GM12891 (cell line): ENCODE data around the gene AFF3.

Experiments used
- DNase-seq: peaks from one replicate; pipeline ENCODE4 v3.0.0; 2011; ENCODE audit warnings: low spot score; ENCODE audit not compliant: insufficient read length
- FAIRE-seq: peaks from 2 replicates; lab custom pipeline; 2011; peaks lifted over from hg19 to GRCh38; lab: Jason Lieb, UNC
- PAX5 ChIP-seq: IDR thresholded peaks from 2 replicates; pipeline ENCODE4 v1.6.1; 2011; ENCODE audit warnings: low read length, moderate library complexity, mild to moderate bottlenecking; ENCODE audit not compliant: insufficient read depth, severe bottlenecking
- POLR2A ChIP-seq: IDR thresholded peaks from 2 replicates; pipeline ENCODE4 v1.6.1; 2011; ENCODE audit warnings: low read depth, low read length, control low read depth
- POLR2AphosphoS5 ChIP-seq: IDR thresholded peaks from 2 replicates; pipeline ENCODE4 v1.6.1; 2011; ENCODE audit warnings: low read depth, low read length, control low read depth
- POU2F2 ChIP-seq: IDR thresholded peaks from 2 replicates; pipeline ENCODE4 v1.6.1; 2011; ENCODE audit warnings: low read depth, mild to moderate bottlenecking, control low read depth, low read length, moderate library complexity
- SPI1 ChIP-seq: IDR thresholded peaks from 2 replicates; pipeline ENCODE4 v1.6.1; 2011; ENCODE audit warnings: low read depth, low read length, control low read depth
- TAF1 ChIP-seq: IDR thresholded peaks from 2 replicates; pipeline ENCODE4 v1.6.1; 2011; ENCODE audit warnings: low read depth, low read length, control low read depth

The AFF3 gene

GRCh38 chr2:99613980-99614379, 528.4 kb downstream of the AFF3 start:
- FAIRE-seq (no peak), DNase-seq (no peak)
- TF ChIP-seq PAX5 = no peak
- no peak for TF ChIP-seq POLR2AphosphoS5
- no peak for TF ChIP-seq TAF1
- no peak for TF ChIP-seq SPI1
- no peak for TF ChIP-seq POU2F2
- TF ChIP-seq POLR2A = no peak

- FAIRE-seq (no peak), DNase-seq (no peak)
- no peak for TF ChIP-seq SPI1
- no peak for TF ChIP-seq POLR2AphosphoS5
- TF ChIP-seq POU2F2 = no peak
- no peak for TF ChIP-seq POLR2A
- TF ChIP-seq TAF1 = no peak
- no peak for TF ChIP-seq PAX5
Measured at GRCh38 chr2:99611786-99612185, 530.6 kb downstream of the AFF3 start.

DNA sequence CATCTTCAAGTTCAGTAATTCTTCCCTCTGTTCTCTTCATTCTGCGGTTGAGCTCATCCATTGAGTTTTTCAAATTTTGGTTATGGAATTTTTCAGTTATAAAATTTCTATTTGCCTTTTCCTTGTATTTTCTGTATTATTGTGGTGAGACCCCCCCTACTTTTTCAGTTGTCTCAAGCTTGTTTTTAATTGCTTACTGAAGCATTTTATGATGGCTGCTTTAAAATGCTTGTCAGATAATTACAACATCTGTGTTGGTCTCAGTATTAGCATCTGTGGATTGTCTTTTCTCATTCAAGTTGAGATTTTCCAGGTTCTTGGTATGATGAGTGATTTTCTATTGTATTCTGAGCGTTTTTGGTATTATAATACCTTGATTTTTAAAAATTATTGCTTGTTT, 531.4 kb downstream of the AFF3 start:
- TF ChIP-seq POLR2A = no peak
- TF ChIP-seq POLR2AphosphoS5 = no peak
- TF ChIP-seq SPI1 = no peak
- no peak for TF ChIP-seq PAX5
- no peak for TF ChIP-seq TAF1
- TF ChIP-seq POU2F2 = no peak
- FAIRE-seq (no peak), DNase-seq (no peak)

DNA sequence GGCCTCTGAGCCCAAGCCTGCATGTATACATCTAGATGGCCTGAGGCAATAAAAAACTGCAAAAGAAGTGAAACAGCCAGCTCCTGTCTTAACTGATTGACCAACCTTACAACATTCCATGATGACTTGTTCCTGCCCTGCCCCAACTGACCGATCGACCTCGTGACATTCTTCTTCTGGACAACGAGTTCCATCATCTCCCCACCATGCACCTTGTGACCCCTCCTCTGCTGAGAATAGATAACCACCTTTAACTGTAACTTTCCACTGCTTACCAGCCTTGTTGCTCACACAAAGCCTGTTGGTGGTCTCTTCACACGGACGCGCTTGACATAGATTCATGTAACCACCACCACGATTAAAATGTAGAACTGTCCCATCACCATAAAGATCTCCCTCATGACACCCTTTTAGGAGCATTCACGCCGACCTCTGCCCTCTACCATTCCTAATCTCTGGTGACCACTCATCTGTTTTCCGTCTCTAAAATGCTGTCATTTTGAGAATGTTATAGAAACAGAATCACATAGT, 532.5 kb downstream of the AFF3 start:
- TF ChIP-seq POU2F2 = no peak
- no peak for TF ChIP-seq POLR2A
- TF ChIP-seq PAX5 = no peak
- no peak for TF ChIP-seq SPI1
- no peak for TF ChIP-seq POLR2AphosphoS5
- no peak for TF ChIP-seq TAF1
- DNase-seq (no peak), FAIRE-seq (no peak)

GRCh38 chr2:99608861-99609260, 533.5 kb downstream of the AFF3 start:
- FAIRE-seq (no peak), DNase-seq (no peak)
- TF ChIP-seq PAX5 (no peak), POU2F2 (no peak), POLR2AphosphoS5 (no peak), POLR2A (no peak), SPI1 (peak; percentile 73), TAF1 (no peak)

GRCh38 chr2:99607861-99608491, 534.4 kb downstream of the AFF3 start:
- FAIRE-seq = no peak
- TF ChIP-seq SPI1 (no peak), POU2F2 (no peak), TAF1 (no peak), POLR2A (no peak)
- DNase-seq = no peak

GRCh38 chr2:99607454-99607853, 534.9 kb downstream of the AFF3 start:
- FAIRE-seq (no peak), DNase-seq (no peak)
- no peak for TF ChIP-seq TAF1
- TF ChIP-seq POLR2AphosphoS5 = no peak
- TF ChIP-seq SPI1 = no peak
- no peak for TF ChIP-seq PAX5
- no peak for TF ChIP-seq POU2F2
- TF ChIP-seq POLR2A = no peak

- DNase-seq (no peak), FAIRE-seq (no peak)
- TF ChIP-seq SPI1 (no peak), POLR2AphosphoS5 (no peak)
Measured at GRCh38 chr2:99605036-99605435, 537.4 kb downstream of the AFF3 start.

- FAIRE-seq (no peak), DNase-seq (no peak)
- TF ChIP-seq TAF1 (no peak), POLR2AphosphoS5 (no peak), PAX5 (no peak), POU2F2 (no peak), POLR2A (no peak), SPI1 (no peak)
Measured at GRCh38 chr2:99602476-99602875, 539.9 kb downstream of the AFF3 start.

GRCh38 chr2:99600981-99601651, 541.3 kb downstream of the AFF3 start:
- DNase-seq (no peak), FAIRE-seq (no peak)
- TF ChIP-seq PAX5 (no peak), TAF1 (no peak), POU2F2 (no peak), SPI1 (no peak), POLR2A (no peak), POLR2AphosphoS5 (no peak)

GRCh38 chr2:99598441-99598840, 543.9 kb downstream of the AFF3 start:
- TF ChIP-seq TAF1 (no peak), PAX5 (no peak), POLR2A (no peak), SPI1 (no peak), POLR2AphosphoS5 (no peak), POU2F2 (no peak)
- FAIRE-seq (no peak), DNase-seq (no peak)
